ENCODE data around the gene MGAT4A.
"Not testable (repeated sequence)": the region's sequence is repeated elsewhere in the genome, so short reads cannot be mapped to it uniquely, and the experiment has no call there.

The MGAT4A gene

DNA sequence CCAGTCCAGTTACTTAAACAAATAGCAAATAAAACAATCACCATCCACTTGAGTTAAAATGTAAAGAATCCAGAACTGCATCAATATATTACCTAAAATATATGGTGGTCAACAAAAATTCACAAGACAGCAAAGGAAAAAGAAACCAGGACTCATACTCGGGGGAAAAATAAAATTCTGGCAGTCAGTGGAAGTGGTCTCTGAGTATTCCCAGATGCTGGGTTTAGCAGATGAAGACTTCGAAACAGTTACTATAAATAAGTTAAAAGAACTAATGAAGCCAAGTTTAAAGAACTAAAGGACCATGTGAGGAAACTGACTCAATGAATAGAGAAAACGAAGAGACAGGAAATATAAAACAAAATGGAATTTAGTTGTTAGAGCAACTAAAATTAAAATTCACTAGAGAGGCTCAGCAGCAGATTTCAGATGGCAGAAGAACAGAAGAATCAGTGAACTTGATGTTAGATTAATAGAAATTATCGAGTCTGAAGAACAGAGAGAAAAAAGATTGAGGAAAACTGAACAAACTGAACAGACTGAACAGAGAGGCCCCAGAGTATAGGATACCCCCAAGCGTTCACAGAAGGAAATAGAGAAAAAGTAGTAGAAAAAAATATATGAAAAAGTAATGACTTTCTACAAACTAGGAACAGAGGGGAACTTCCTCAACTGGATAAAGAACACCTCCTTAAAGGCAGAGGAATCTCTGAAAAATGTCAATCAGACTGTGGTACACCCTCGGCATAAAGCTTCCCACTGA is 27.9 kb downstream of the MGAT4A start:
- DNase-seq (ENCODE audit: low read depth), result no peak

DNA sequence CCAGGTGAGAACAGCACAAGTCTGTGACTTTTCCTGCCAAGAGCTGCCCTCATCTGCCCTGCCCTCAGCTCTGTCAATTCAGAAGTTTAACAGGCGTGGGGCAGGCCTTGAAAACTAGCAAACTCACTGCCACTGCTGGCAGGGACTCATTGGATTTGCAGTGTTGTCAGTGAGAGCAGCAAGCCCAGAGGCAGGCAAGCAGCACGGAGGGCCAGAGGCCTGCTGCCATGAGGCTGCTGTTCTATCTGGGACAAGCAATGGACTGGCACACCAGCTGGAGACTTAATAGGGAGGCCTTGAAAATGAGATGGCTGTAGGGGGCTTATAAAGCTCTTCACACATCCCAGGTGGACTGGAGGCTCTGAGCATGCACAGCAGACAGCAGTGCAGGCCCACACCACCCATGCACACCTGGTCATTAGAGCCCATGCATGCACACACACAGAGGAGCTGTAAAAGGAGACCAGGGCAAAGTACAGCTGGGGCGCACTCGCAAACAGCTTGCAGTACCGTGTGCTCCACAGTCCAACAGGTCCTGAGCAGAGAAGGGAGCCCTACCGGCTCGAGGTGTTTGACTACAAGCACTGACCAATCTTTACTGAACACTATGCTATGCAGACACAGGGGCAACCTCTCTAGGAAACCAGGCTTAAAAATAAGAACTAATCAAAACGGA is 28.7 kb downstream of the MGAT4A start:
- no peak for DNase-seq (ENCODE audit: low read depth)

- peak; percentile 27 for DNase-seq (ENCODE audit: low read depth)
Measured at GRCh38 chr2:98701230-98701629, 29.7 kb downstream of the MGAT4A start.

DNA sequence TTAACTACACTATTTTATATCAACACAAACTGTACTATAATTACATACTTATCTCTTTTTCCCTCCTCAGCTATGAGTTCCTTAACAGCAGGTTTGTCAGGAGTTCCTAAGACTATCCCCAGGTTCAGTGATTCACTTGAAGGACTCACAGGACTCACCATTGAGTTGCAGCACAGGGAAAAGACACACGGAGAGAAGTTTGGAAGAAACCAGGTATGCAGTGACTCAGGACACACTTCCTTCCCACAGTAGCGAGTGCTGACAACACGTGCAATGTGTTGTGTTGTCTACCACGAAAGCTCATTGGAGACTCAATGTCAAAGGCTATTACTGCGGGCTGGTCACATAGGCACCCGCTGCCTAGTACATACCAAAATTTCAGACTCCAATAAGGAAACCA is 32.0 kb downstream of the MGAT4A start:
- DNase-seq (ENCODE audit: low read depth), result no peak

DNA sequence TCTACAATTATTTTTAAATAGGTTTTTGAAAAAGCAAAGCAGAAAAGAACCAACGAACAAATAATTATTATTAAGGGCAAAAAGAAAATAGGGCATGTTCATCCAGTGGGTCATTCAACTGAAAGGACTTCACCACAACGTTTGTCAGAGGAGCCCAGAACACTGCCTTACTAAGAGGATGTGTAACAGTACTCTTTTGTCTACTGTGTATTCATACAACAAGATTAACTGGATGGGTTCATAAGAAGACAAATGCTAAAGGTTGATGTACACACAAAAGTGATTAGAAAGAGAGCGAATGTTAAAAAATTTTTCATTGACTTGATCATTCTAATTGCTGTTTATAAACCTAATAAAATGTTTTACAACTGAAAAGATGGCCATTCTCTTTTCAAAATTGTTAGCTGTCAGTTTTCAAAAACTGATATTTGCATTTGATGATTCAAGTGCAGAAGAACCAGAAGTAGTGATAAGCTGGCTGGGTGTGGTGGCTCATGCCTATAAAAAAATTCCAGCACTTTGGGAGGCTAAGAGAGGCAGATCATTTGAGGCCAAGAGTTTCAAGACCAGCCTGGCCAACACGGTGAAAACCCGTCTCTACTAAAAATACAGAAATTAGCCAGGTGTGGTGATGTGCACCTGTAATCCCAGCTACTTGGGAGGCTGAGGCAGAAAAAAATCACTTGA is 33.1 kb downstream of the MGAT4A start:
- no peak for DNase-seq (ENCODE audit: low read depth)

DNA sequence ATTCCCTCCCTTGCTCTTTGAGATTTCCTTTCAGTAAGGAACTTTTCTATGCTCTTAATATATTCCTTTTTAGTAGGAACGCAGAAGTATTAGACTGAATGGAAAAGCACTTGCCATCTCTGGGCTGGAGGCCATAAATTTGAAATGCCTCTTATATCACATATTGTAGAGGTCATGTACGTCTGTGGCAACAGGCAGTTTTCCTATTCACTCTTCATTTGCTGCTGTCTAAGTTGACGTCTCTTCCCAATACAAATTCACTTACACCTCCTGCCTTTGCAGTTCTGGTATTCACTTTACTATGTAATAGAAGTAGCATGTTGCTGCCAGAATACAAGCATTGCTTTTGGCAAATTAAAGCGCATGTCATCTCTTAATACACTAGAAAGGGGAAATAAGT is 34.7 kb downstream of the MGAT4A start:
- no peak for DNase-seq (ENCODE audit: low read depth)

DNA sequence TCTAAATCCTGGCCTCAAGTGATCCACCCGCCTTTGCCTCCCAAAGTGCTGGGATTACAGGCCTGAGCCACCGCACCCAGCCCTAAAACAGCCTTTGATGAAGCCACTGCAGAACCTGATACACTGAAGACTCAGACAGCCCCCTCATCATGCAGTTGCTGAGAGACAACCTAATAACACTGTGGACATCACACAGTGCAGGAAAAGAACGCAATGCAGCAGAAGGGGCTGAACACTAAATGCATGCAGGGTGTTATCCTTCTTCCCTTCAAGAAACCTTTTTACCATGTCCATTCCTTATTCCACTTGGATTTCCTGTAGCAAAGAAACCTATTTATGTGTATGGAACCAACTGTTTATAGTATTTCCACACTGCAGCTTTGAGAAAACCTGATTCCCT is 35.7 kb downstream of the MGAT4A start:
- DNase-seq (ENCODE audit: low read depth), result no peak

DNA sequence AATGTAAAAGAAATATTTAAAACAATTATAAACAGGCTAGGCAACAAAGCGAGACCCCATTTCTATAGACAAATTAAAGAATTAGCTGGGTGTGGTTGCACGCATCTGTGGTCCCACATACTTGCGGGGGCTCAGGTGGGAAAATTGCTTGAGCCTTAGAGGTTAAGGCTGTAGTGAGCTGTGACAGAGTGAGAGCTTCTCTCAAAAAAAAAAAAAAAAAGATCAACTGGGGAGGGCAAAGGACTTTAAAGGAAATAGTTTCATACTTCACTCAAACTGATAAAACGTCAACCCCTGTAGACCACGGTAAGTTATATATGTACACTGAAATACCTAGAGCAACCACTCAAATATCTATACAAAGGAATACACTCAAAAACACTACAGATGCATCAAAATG is 37.5 kb downstream of the MGAT4A start:
- DNase-seq (ENCODE audit: low read depth), result no peak

GRCh38 chr2:98692090-98693054 is 38.6 kb downstream of the MGAT4A start:
- no peak for DNase-seq (ENCODE audit: low read depth)

GRCh38 chr2:98691303-98691702 is 39.6 kb downstream of the MGAT4A start:
- DNase-seq (ENCODE audit: low read depth), result no peak

DNA sequence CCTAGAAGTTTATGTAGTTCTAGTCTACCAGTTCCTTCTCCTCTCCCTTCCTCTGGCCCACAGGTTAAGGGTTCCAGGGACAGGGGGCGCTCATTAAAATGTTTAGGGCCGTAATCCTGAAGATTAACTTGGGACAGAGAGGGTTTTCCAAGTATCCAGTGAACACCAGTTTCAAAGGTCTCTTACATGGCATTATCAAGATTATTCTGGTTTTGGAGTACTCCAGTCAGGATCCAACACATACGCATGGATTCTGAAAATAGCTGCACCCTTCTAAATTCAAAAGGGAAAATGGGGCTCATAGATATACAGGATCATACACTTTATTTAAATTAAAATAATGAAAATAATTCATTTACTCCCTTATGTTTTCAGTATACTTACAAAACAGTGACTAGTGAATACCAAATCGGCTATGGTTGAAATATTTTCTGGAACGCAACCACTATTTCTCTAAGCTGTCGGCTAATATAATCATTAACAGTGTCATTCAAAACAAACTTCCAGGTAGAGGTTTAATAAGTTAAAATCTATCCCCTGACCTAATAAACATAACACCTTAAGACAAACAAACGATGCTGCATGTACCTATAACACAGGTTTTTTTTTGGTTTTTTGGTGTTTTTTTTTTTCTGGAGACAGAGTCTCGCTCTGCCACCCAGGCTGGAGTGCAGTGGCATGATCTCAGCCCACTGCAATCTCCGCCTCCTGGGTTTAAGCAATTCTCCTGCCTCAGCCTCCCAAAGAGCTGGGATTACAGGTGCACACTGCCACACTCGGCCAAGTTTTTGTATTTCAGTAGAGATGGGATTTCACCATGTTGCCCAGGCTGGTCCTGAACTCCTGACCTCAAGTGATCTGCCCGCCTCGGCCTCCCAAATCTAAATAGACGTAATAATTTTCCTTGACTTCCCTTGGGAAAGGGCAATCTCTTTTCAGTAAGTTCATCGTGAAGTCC is 44.7 kb downstream of the MGAT4A start:
- no peak for DNase-seq (ENCODE audit: low read depth)

GRCh38 chr2:98683728-98684127 is 47.2 kb downstream of the MGAT4A start:
- no peak for DNase-seq (ENCODE audit: low read depth)

DNA sequence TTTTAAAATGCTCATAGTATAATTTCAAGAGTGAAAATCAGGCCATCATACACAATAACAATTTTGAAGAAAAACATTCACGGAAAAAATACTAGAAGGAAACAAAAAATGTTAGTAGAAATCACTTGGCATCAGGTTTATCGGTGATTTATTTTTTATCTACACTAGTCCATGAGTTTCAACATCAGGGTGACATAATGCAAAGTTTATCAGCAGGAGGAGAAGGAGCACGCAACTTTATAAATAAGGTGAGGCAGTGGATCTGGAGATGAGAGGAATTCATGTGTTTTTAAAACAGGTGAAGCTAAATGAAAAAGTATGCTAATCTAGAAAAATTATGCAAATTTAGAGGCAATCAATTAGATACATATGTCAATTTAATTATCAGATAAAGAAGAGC is 54.2 kb downstream of the MGAT4A start:
- no peak for DNase-seq (ENCODE audit: low read depth)

DNA sequence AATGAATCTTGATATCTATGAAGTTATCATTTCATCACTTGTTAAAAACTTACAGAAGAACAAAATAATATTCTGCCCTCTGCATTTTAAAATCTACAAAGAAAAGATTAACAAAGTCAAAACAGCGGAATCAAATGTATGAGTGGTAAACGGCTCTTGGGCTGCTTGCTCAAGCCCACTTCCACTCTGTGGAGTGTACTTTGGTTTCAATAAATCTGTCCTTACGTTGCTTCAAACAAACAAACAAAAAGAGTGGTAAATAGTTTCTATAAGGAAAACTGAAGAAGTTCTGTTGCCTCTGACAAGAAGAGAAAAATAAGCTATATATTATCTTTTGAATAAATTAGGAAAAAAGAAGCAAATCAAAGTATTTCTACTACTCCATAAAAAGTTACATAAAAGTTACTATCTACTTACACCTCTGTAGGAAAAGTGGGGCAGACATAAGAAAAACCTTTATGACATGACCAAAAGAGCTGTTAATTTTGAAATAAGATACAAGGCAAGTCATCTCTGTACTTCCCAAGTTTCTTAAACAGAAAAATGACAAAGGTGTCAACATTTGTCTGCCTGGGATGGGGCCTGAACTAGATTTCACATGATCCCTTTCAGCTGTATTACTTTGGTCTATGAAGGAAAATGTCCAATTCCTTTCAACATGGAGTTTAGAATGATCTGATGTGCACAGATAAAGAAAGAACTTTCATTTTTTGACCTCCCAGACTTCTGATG is 56.5 kb downstream of the MGAT4A start:
- DNase-seq (ENCODE audit: low read depth), result no peak

GRCh38 chr2:98669675-98670074 is 61.3 kb downstream of the MGAT4A start:
- DNase-seq (ENCODE audit: low read depth), result no peak

GRCh38 chr2:98665677-98666076 is 65.3 kb downstream of the MGAT4A start:
- no peak for DNase-seq (ENCODE audit: low read depth)

- no peak for DNase-seq (ENCODE audit: low read depth)
Measured at GRCh38 chr2:98664323-98664722, 66.6 kb downstream of the MGAT4A start.

DNA sequence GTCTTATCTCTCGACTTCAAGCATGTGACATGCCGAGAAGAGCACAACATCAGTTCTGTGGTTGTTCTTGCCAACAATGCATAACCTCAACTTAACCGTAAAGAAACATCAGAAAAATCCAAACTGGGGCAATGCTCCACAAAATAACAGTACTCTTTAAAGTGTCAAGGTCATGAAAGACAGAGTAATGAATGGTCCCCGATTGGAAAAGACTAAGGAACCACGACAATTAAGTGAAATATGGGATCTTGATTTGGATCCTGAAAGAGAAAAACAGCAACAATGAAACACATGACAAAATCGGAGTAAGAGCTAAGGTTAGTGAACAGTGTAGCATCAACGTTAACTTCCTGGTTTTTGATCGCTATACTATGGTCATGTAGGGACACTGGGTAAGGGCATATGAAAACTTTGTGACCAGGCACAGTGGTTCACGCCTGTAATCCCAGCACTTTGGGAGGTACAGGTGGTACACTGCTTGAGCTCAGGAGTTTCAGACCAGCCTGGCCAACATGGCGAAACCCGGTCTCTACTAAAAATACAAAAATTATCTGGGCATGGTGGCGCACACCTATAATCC is 67.3 kb downstream of the MGAT4A start:
- DNase-seq (ENCODE audit: low read depth), result no peak

DNA sequence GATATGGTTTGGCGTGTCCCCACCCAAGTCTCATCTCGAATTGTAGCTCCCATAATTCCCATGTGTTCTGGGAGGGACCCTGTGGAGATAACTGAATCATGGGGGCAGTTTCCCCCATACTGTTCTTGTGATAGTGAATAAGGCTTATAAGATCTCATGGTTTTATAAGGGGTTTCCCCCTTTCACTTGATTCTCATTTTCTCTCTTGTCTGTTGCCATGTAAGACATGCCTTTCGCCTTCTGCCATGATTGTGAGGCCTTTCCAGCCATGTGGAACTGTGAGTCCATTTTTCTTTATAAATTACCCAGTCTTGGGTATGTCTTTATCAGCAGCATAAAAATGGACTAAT is 71.5 kb downstream of the MGAT4A start:
- DNase-seq (ENCODE audit: low read depth), result not testable (repeated sequence)

All from fibroblast of gingiva (primary cell).